CD4-positive, alpha-beta T cell treated with Interferon alpha-2 for 1 hour (primary cell): ENCODE measurements around the gene TIMP3.
A peak's percentile ranks its signal among the peaks of the same experiment; 100 is the strongest.
"Not testable (repeated sequence)": the region's sequence is repeated elsewhere in the genome, so short reads cannot be mapped to it uniquely, and the experiment has no call there.

Experiments
- DNase-seq, 2 donors: peaks; one replicate each; pipeline ENCODE4 v3.0.0-alpha.2; 2020 to 2022

Gene TIMP3

GRCh38 chr22:32858957-32859356 lies 57.5 kb downstream of the TIMP3 start:
- no peak for DNase-seq

- DNase-seq, result no peak
Observed at GRCh38 chr22:32859743-32860142, 58.2 kb downstream of the TIMP3 start.

GRCh38 chr22:32861330-32861729 lies 59.8 kb downstream of the TIMP3 start:
- DNase-seq, result no peak

GRCh38 chr22:32862083-32862482 lies 60.6 kb downstream of the TIMP3 start:
- no peak for DNase-seq

- no peak for DNase-seq
Observed at GRCh38 chr22:32862936-32863661, 61.6 kb downstream of the TIMP3 start.

- no peak for DNase-seq
Observed at GRCh38 chr22:32864041-32864440, 62.5 kb downstream of the TIMP3 start.

- no peak for DNase-seq
Observed at GRCh38 chr22:32864596-32864995, 63.1 kb downstream of the TIMP3 start.

GRCh38 chr22:32866953-32867352 lies 65.4 kb downstream of the TIMP3 start:
- no peak for DNase-seq

GRCh38 chr22:32868946-32869345 lies 67.4 kb downstream of the TIMP3 start:
- DNase-seq, result no peak

- no peak for DNase-seq
Observed at GRCh38 chr22:32870474-32870873, 69.0 kb downstream of the TIMP3 start.

- DNase-seq, result not testable (repeated sequence)
Observed at GRCh38 chr22:32873604-32874003, 72.1 kb downstream of the TIMP3 start.

GRCh38 chr22:32874385-32874784 lies 72.9 kb downstream of the TIMP3 start:
- no peak for DNase-seq

GRCh38 chr22:32874976-32875375 lies 73.5 kb downstream of the TIMP3 start:
- no peak for DNase-seq

GRCh38 chr22:32876516-32876915 lies 75.0 kb downstream of the TIMP3 start:
- no peak for DNase-seq

- DNase-seq, result no peak
Observed at GRCh38 chr22:32877196-32877595, 75.7 kb downstream of the TIMP3 start.

GRCh38 chr22:32879550-32879949 lies 78.0 kb downstream of the TIMP3 start:
- DNase-seq, result no peak

GRCh38 chr22:32880061-32880460 lies 78.6 kb downstream of the TIMP3 start:
- no peak for DNase-seq

GRCh38 chr22:32880505-32880892 lies 79.0 kb downstream of the TIMP3 start:
- DNase-seq, result no peak

GRCh38 chr22:32880893-32881596 lies 79.5 kb downstream of the TIMP3 start:
- DNase-seq, result peak in 1 of 2 donors; percentile 4

GRCh38 chr22:32882360-32882755 lies 80.9 kb downstream of the TIMP3 start:
- no peak for DNase-seq

GRCh38 chr22:32882774-32883530 lies 81.4 kb downstream of the TIMP3 start:
- DNase-seq, result no peak

- DNase-seq, result no peak
Observed at GRCh38 chr22:32887324-32887980, 85.9 kb downstream of the TIMP3 start.

GRCh38 chr22:32888976-32889375 lies 87.5 kb downstream of the TIMP3 start:
- DNase-seq, result no peak
